ENCODE measurements around the gene PLA2G1B. TPM values are rescaled to one million over a fixed set of nuclear protein-coding genes. Genes with fewer than 3 reads are reported as not detected.

Gene PLA2G1B
- not detected for total RNA-seq

DNA sequence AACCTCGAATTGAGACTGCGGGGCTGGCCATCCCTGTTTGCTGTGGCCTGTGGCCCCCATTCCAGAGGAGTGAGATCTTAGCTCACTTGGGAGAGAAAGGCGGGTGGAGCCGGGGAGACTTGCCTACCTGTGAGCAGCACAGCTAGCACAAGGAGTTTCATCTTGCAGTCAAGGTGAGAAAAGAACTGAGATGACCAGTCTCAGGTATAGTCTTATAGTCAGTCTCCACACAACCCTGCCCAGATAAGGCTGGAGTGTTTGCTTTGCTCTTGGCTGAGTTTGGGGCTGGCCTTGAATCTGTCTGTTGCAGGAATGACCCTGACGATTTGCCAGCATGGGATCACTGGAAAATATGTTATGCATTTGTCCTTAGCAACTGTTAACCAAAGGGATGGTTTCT lies at the start of gene PLA2G1B:
PLA2G1B (minus strand) TSS at position 187 of the 400 bp plus-strand sequence; CDS start at position 161, 26 bp downstream.
- no peak within 1 kb of the TSS for H3K27ac ChIP-seq
- H3K4me3 ChIP-seq: no peak within 1 kb of the TSS
- TF ChIP-seq, protein P1, sequence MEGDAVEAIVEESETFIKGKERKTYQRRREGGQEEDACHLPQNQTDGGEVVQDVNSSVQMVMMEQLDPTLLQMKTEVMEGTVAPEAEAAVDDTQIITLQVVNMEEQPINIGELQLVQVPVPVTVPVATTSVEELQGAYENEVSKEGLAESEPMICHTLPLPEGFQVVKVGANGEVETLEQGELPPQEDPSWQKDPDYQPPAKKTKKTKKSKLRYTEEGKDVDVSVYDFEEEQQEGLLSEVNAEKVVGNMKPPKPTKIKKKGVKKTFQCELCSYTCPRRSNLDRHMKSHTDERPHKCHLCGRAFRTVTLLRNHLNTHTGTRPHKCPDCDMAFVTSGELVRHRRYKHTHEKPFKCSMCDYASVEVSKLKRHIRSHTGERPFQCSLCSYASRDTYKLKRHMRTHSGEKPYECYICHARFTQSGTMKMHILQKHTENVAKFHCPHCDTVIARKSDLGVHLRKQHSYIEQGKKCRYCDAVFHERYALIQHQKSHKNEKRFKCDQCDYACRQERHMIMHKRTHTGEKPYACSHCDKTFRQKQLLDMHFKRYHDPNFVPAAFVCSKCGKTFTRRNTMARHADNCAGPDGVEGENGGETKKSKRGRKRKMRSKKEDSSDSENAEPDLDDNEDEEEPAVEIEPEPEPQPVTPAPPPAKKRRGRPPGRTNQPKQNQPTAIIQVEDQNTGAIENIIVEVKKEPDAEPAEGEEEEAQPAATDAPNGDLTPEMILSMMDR (IDR thresholded peaks at IDR 0.05): no peak
- TF ChIP-seq POLR2A (IDR thresholded peaks at IDR 0.05) (no peak), POLR2AphosphoS5 (IDR thresholded peaks at IDR 0.05) (no peak)
- intact Hi-C loops (cut with DNase I; ENCODE audit: low total_unique reads): no loop called here
- H3K9me3 ChIP-seq: no peaks in the 10 kb centered on the region
- no peaks in the 10 kb centered on the region for H3K27me3 ChIP-seq
- H3K4me1 ChIP-seq: no peaks in the 10 kb centered on the region
- no peak for DNase-seq (ENCODE audit: low spot score in 2 of 2)
- no peaks in the 10 kb centered on the region for H3K36me3 ChIP-seq

DNA sequence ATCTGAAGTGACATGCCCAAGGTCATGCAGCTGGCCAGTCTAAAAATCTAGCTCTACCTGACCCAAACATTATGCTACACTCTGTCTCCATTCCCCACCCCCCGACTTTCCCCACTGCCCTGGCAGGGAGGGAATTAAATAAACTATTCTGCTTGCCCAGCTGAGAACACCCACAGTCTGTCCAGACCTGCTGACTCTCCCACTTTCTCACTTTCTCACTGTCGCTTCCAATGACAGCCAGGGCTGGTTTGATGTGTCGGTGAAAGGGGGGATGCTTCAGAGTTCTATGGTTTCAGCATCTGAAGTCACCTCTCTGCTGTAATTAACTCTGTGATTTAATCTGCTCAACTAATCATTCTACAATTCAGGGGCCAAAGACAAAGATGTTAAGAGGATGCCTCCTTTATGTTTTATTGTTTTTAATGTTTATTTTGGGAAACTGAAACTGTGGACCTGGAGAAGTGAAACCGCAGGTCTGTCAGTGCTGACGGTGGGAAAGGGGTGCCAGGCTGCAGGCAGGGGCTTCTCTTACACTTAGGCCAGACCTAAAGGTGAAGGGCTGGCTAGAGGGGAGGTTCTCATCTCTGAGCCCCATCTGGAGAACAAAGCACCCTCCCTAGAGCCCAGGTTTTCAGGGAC lies 49.5 kb upstream of the PLA2G1B start:
- Histone ChIP-seq H3K9me3 (no peaks in the 10 kb centered on the region), H3K27me3 (no peaks in the 10 kb centered on the region), H3K4me3 (no peak overlapping the region), H3K4me1 (no peaks in the 10 kb centered on the region), H3K27ac (no peak overlapping the region), H3K36me3 (no peaks in the 10 kb centered on the region)
- intact Hi-C loops (cut with DNase I; ENCODE audit: low total_unique reads): no loop called here
- TF ChIP-seq, protein P1 (IDR thresholded peaks at IDR 0.05): no peak
- TF ChIP-seq POLR2A (IDR thresholded peaks at IDR 0.05) (no peak), POLR2AphosphoS5 (IDR thresholded peaks at IDR 0.05) (no peak)
- DNase-seq (ENCODE audit: low spot score in 2 of 2): no peak

DNA sequence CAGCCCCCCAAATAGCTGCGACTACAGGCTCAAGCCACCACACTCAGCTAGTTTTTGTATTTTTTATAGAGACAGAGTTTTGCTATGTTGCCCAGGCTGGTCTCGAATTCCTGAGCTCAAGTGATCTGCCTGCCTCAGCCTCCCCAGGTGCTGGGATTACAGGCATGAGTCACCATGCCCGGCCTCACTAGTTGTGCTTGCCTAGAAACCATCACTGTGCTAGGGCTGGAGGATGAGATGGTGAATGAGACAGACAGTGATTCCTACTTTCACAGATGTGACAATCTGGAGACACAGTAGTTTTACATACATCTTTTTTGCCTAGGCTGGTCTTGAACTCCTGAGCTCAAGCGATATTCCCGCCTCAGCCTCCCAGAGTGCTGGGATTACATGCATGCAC lies 48.8 kb upstream of the PLA2G1B start:
- H3K4me3 ChIP-seq: no peak overlapping the region
- no peak for DNase-seq (ENCODE audit: low spot score in 2 of 2)
- H3K27me3 ChIP-seq: no peaks in the 10 kb centered on the region
- no peaks in the 10 kb centered on the region for H3K9me3 ChIP-seq
- intact Hi-C loops (cut with DNase I; ENCODE audit: low total_unique reads): no loop called here
- H3K4me1 ChIP-seq: no peaks in the 10 kb centered on the region
- TF ChIP-seq, protein P1 (IDR thresholded peaks at IDR 0.05): no peak
- TF ChIP-seq POLR2A (IDR thresholded peaks at IDR 0.05): no peak
- no peak for TF ChIP-seq POLR2AphosphoS5 (IDR thresholded peaks at IDR 0.05)
- no peak overlapping the region for H3K27ac ChIP-seq
- no peaks in the 10 kb centered on the region for H3K36me3 ChIP-seq

DNA sequence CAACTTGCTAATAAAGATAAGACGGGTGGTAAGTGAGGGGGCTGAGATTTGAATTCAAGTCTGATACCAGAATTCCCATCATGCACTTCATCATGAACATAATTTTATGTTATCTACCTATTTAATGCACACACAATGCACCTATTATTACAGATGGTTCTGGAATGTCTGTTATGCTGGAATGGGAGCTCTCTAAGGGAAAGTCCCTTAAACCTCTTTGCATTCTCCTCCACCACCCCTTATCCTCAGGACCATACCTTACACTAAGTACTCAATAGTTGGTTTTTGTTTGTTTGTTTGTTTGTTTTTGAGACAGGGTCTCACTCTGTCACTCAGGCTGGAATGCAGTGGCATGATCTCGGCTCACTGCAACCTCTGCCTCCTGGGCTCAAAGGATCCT lies 48.4 kb upstream of the PLA2G1B start:
- Histone ChIP-seq H3K9me3 (no peaks in the 10 kb centered on the region), H3K4me3 (no peak overlapping the region), H3K36me3 (no peaks in the 10 kb centered on the region), H3K27ac (no peak overlapping the region), H3K27me3 (peaks cover 0 to 4% of the 10 kb centered on the region in 2 donors), H3K4me1 (no peaks in the 10 kb centered on the region)
- TF ChIP-seq POLR2A (IDR thresholded peaks at IDR 0.05) (no peak), POLR2AphosphoS5 (IDR thresholded peaks at IDR 0.05) (no peak)
- TF ChIP-seq, protein P1 (IDR thresholded peaks at IDR 0.05): no peak
- DNase-seq (ENCODE audit: low spot score in 2 of 2): no peak
- intact Hi-C loops (cut with DNase I; ENCODE audit: low total_unique reads): no loop called here

DNA sequence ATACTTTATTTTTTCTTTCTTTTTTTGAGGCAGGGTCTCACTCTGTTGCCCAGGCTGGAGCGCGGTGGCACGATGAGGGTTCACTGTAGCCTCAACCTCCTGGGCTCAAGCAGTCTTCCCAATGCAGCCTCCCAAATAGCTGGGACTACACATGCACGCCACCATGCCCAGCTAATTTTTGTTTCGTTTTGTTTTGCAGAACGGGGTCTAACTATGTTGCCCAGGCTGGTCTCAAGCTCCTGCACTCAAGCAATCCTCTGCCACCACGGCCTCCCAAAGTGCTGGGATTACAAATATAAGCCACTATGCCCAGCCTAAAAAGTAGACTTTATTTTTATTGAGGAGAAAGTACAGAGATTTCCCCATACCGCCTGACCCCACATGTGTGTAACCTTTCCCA lies 46.1 kb upstream of the PLA2G1B start:
- Histone ChIP-seq H3K9me3 (no peaks in the 10 kb centered on the region), H3K4me3 (no peak overlapping the region), H3K27me3 (peaks cover 0 to 10% of the 10 kb centered on the region in 2 donors), H3K4me1 (no peaks in the 10 kb centered on the region), H3K27ac (no peak overlapping the region), H3K36me3 (no peaks in the 10 kb centered on the region)
- intact Hi-C loops (cut with DNase I; ENCODE audit: low total_unique reads): loop anchor here (1.0 kb wide), 1 partner anchor 17 kb away; no protein-coding TSS in a partner anchor
- no peak for DNase-seq (ENCODE audit: low spot score in 2 of 2)
- TF ChIP-seq POLR2AphosphoS5 (IDR thresholded peaks at IDR 0.05) (no peak), POLR2A (IDR thresholded peaks at IDR 0.05) (no peak)
- TF ChIP-seq, protein P1 (IDR thresholded peaks at IDR 0.05): no peak
